NK-92 (cell line): ENCODE results near the gene GUCY1A2.
"Not testable (repeated sequence)": the region's sequence is repeated elsewhere in the genome, so short reads cannot be mapped to it uniquely, and the experiment has no call there.

ENCODE experiments used
- DNase-seq: peaks from one replicate; lab custom pipeline; 2025; ENCODE audit not compliant: unreplicated experiment; lab: John Stamatoyannopoulos, UW

Gene GUCY1A2

DNA sequence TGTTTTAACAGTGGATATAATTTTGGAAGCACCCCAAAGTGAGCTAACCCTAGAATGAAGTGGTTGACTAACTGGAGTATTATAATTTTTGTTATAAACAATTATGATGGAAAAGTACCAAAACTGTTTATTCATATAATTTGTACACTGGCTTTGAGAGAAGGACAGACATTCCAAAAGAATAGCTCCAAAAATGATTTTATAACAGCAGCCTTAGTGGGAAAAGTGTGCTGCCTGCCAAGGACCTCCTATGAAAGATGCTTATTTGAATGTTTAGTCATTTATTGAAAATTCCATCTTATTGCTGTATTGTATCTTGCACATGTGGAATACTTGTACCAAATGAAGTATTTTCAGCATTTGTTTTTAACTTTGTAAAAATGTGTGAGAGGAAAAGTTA, 169.8 kb downstream of the GUCY1A2 start:
- no peak for DNase-seq

GRCh38 chr11:106842134-106842533, 176.1 kb downstream of the GUCY1A2 start:
- no peak for DNase-seq

DNA sequence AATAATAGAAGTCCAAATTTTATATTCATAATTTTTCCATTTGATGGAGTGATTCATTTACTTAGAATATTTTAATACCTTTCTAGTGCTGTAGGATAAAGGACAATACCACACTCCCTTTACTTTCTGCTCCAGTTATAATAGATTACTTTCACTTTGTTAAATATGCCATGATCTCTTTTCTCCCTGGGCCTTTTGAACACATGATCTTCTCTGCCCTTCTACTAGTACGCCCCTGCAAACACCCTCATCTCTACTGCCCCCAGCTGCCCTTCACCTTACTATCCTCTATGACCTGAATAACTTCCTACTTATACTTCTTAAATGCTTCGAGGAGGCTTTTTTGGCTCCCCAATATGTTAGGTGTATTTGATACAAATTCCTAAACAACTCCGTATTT, 177.3 kb downstream of the GUCY1A2 start:
- no peak for DNase-seq

GRCh38 chr11:106840146-106840545, 178.1 kb downstream of the GUCY1A2 start:
- DNase-seq = no peak

DNA sequence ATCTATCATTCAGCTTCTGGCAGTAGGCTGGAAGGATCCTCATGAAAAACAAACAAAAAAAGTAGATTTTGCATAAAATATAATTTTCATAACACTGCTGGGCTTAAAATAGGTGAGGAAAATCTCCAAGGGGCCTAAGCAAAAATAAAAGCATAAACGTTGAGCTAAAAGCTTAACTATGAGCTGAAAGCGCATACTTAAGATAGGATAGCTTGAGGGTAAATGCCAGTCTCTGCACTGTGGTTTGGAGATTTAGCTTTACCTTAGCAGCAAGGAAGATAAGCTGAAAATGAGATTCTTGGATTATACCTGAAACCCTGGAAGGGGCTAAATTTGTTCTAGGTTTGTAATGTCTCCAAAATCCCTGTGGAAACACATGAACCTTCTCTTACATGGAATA, 183.7 kb downstream of the GUCY1A2 start:
- DNase-seq = no peak

- no peak for DNase-seq
These were observed 189.3 kb downstream of the GUCY1A2 start for GRCh38 chr11:106828976-106829375.

- DNase-seq = no peak
These were observed 189.7 kb downstream of the GUCY1A2 start for GRCh38 chr11:106828576-106828975.

- no peak for DNase-seq
These were observed 190.6 kb downstream of the GUCY1A2 start for GRCh38 chr11:106827687-106828086.

- not testable (repeated sequence) for DNase-seq
These were observed 191.7 kb downstream of the GUCY1A2 start for GRCh38 chr11:106826558-106826957.

DNA sequence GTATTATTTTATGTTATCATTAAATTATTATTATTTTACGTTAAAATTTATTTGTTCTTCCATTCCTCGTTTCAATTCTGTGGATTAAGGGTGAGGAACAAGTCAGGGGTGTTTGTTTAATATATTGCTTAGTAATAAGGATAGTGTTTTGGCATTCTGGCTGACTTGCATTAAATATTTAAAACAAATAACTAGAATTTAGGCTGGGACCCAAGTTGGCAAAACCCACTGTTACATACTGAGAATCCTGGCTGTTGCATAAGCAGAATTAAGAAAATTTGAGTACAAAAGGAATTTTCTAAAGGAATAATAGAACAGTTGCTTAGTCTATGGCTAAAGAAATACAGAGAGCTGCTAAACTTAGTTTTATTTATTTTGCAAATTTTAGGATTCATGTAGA, 196.4 kb downstream of the GUCY1A2 start:
- no peak for DNase-seq

DNA sequence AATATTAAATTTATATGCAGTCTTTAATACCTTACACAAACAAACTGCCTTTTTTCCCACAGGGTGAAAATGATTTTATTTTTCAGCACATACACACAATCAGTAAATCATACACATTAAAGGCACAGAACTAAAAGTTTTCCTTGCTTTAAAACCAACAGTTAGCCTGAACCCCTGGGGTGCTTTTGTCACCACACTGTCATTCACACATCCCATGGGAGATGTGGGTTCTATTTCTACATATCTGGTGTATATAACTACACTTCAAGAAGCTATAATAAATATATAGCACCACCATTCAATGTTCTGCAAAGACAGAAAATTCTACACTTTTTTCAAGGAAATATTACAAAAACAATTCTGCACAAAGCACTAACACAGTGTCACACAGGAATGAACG, 197.0 kb downstream of the GUCY1A2 start:
- DNase-seq = no peak

DNA sequence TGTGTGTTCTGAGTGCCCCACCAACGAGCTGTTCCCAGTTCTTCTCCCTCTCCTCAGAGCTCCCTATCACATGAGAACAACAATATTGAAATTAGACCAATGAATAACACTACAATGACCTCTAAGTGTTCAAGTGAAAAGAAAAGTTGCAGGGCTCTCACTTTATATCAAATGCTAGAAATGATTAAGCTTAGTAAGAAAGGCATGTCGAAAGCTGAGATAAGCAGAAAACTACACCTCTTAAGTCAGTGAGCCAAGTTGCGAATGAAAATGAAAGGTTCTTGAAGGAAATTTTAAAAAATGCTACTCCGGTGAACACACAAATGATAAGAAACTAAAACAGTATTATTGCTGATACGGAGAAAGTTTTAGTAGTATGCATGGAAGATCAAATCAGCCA, 199.8 kb downstream of the GUCY1A2 start:
- DNase-seq = no peak

- DNase-seq = no peak
These were observed 203.1 kb downstream of the GUCY1A2 start for GRCh38 chr11:106815209-106815608.

DNA sequence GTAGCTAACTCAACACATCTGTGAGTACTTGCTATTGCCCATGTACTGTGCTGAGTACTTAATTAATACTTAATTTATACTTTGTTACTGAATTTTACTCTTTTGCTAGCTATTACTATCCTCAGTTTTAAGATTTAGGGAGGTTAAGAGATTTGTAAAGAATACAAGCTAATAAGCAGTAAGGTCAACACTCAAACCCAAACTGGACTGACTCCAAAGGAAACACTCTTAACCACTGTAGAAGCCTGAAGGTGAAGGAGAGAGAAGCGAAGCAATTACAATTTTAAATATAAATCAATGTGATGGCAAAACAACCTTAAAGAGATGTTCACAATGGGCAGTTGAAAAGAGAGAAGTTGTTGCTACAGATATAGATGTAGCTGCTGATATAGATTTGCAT, 204.5 kb downstream of the GUCY1A2 start:
- no peak for DNase-seq

- DNase-seq = no peak
These were observed 224.2 kb downstream of the GUCY1A2 start for GRCh38 chr11:106794058-106794457.

- no peak for DNase-seq
These were observed 228.9 kb downstream of the GUCY1A2 start for GRCh38 chr11:106789406-106789805.

- DNase-seq = no peak
These were observed 230.8 kb downstream of the GUCY1A2 start for GRCh38 chr11:106787454-106787853.

- no peak for DNase-seq
These were observed 232.2 kb downstream of the GUCY1A2 start for GRCh38 chr11:106785913-106786650.

GRCh38 chr11:106777302-106777701, 241.0 kb downstream of the GUCY1A2 start:
- not testable (repeated sequence) for DNase-seq

DNA sequence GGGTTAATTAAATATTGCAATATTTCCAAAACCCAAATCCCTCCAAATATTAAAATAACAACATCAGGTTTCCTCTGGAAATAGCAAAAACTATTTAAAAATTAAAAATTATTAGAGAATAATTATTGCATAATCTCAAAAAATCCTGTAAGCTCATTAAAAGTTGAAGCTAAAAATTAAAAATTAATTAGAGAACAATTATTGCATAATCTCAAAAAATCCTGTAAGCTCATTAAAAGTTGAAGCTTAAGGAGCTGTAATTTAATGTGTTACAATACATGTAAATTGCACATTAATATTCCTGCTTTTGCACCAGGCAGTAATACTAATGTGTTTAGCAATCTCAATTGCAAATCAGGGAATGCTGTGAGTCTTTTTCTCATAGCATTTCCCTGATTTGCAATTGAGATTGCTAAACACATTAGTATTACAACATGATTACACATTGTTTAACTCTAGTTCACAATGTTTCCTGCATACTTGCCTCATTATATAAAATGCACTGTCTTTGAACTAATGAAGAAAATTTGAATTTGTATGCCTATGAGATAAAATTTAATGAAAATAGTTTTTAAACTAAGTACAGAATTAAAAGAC, 247.7 kb downstream of the GUCY1A2 start:
- DNase-seq = no peak

- DNase-seq = no peak
These were observed 252.6 kb downstream of the GUCY1A2 start for GRCh38 chr11:106765469-106766258.

GRCh38 chr11:106763501-106763900, 254.8 kb downstream of the GUCY1A2 start:
- no peak for DNase-seq
